GM12878 (cell line): ENCODE results near the gene ZNF618. TPM values are rescaled to one million over a fixed set of nuclear protein-coding genes. Genes with fewer than 3 reads are reported as not detected.

Experiments
- ATAC-seq: fragments of 200-7000 bp; cut with Tn5 transposase; 3 replicates; pipeline ENCODE4 v1.9.1; 2020; ENCODE audit warnings: mild to moderate bottlenecking, moderate library complexity
- BruUV-seq: library from RNA; stranded (reverse); fragments of 400-500 nt; replicated peaks from 2 replicates; lab custom pipeline; 2021; lab: Mats Ljungman, UMichigan
- CTCF ChIA-PET: fragments of 300-600 bp; sonication (Branson Sonifier 250); formaldehyde crosslinking; extraction: SDS; loops from one replicate; lab custom pipeline; 2021; ENCODE audit warnings: inconsistent platforms; lab: Yijun Ruan, JAX
- POLR2A ChIA-PET: fragments of 350-600 bp; formaldehyde crosslinking; extraction: SDS; loops from one replicate; lab custom pipeline; 2021; ENCODE audit warnings: inconsistent platforms; lab: Charles Lee
- RAD21 ChIA-PET: fragments of 300-600 bp; sonication (Branson Sonifier 250); formaldehyde crosslinking; loops from one replicate; lab custom pipeline; 2023; ENCODE audit warnings: antibody characterized with exemption; ENCODE audit not compliant: unreplicated experiment; lab: Charles Lee
- SMC1A ChIA-PET: fragments of 300-600 bp; sonication (Branson Sonifier 250); formaldehyde crosslinking; loops from one replicate; lab custom pipeline; 2023; ENCODE audit not compliant: unreplicated experiment, uncharacterized antibody; lab: Charles Lee
- DNase-seq: peaks from one replicate; pipeline ENCODE4 v3.0.0-alpha.2; 2011; ENCODE audit warnings: low read depth, low spot score
- FAIRE-seq: peaks from 3 replicates; lab custom pipeline; 2011; peaks lifted over from hg19 to GRCh38; lab: Jason Lieb, UNC
- H2AFZ ChIP-seq: 2 replicates; pipeline ENCODE4 v1.6.0; 2011; ENCODE audit warnings: low read depth, low read length, control low read depth; ENCODE audit not compliant: control insufficient read depth
- H3K27ac ChIP-seq: 2 replicates; pipeline ENCODE4 v1.5.1; 2011; ENCODE audit warnings: control low read depth; ENCODE audit not compliant: control insufficient read depth, insufficient read depth
- H3K27me3 ChIP-seq, 2 experiments: replicated peaks in 1 of 2; 2 replicates each; pipeline versions ENCODE4 v1.6.0 to v1.6.1; 2011; ENCODE audit warnings: low read length in 1 of 2; ENCODE audit not compliant: control insufficient read depth in 2 of 2, insufficient read depth in 2 of 2
- H3K36me3 ChIP-seq, 2 experiments: 2 replicates each; pipeline ENCODE4 v1.5.1; 2011; ENCODE audit warnings: low read length in 1 of 2; ENCODE audit not compliant: control insufficient read depth in 2 of 2, insufficient read depth in 2 of 2
- H3K4me1 ChIP-seq: 2 replicates; pipeline ENCODE4 v1.6.1; 2011; ENCODE audit warnings: mild to moderate bottlenecking, low read length, moderate library complexity, mixed read lengths; ENCODE audit not compliant: control insufficient read depth, insufficient read depth
- H3K4me2 ChIP-seq: 2 replicates; pipeline ENCODE4 v1.6.0; 2011; ENCODE audit warnings: control low read depth; ENCODE audit not compliant: control insufficient read depth, insufficient read depth
- H3K4me3 ChIP-seq: fragments of 200-600 bp; sonication (generic); 2 replicates; pipeline ENCODE4 v1.5.1; 2016
- H3K79me2 ChIP-seq: 2 replicates; pipeline ENCODE4 v1.6.0; 2011; ENCODE audit warnings: low read length; ENCODE audit not compliant: control insufficient read depth, insufficient read depth
- H3K9ac ChIP-seq: 2 replicates; pipeline ENCODE4 v1.8.0; 2011; ENCODE audit warnings: low read length, control low read depth, mixed read lengths; ENCODE audit not compliant: control insufficient read depth, insufficient read depth
- H3K9me3 ChIP-seq: replicated peaks from 3 replicates; pipeline ENCODE4 v1.5.1; 2011; ENCODE audit warnings: mild to moderate bottlenecking, low read length; ENCODE audit not compliant: control insufficient read depth, insufficient read depth
- H4K20me1 ChIP-seq: 2 replicates; pipeline ENCODE4 v1.6.0; 2011; ENCODE audit not compliant: control insufficient read depth, insufficient read depth
- CHD1 ChIP-seq: IDR thresholded peaks from 2 replicates; pipeline ENCODE4 v1.6.1; 2012; ENCODE audit warnings: low read depth, low read length, improper control_type of control experiment
- CTCF ChIP-seq, 3 experiments: IDR thresholded peaks in 2 of 3; conservative IDR thresholded peaks in 1 of 3; 2 replicates each; pipeline ENCODE4 v1.5.1; 2011; ENCODE audit warnings: low read depth in 3 of 3, low read length in 3 of 3, mild to moderate bottlenecking in 3 of 3, control low read depth in 2 of 3, moderate library complexity in 2 of 3, inconsistent platforms in 1 of 3, mixed read lengths in 1 of 3; ENCODE audit not compliant: control insufficient read depth in 2 of 3, insufficient read depth in 1 of 3; ENCODE audit errors: extremely low read depth in 1 of 3
- HDAC2 ChIP-seq: fragments of 200-600 bp; sonication (generic); IDR thresholded peaks from 2 replicates; pipeline ENCODE4 v1.6.1; 2017
- PRDM15 ChIP-seq: fragments of 450-650 bp; formaldehyde crosslinking; IDR thresholded peaks from 2 replicates; pipeline ENCODE4 v1.4.0; 2020; ENCODE audit warnings: mild to moderate bottlenecking, moderate library complexity
- WGBS: methylation state at CpG from one replicate; pipeline ENCODE4 v1.1.6; 2016; ENCODE audit warnings: low lambda C conversion rate; ENCODE audit not compliant: insufficient replicate concordance, insufficient coverage; ENCODE audit errors: missing lambda C conversion rate; 5-methylcytosine and 5-hydroxymethylcytosine counted together
- in situ Hi-C: fragments of 300-500 bp; cut with MboI; formaldehyde crosslinking; loops from 9 replicates; pipeline ENCODE4 v1.14.3; 2018; ENCODE audit warnings: mixed read lengths
- intact Hi-C: fragments of 100-400 bp; cut with micrococcal nuclease; formaldehyde crosslinking; loops from one replicate; pipeline ENCODE4 v1.14.2; 2022; ENCODE audit not compliant: unreplicated experiment
- polyA plus RNA-seq, 11 experiments: library from polyadenylated mRNA; depleted of rRNA in 4 of 11; unstranded in 6 of 11; stranded (reverse) in 5 of 11; fragments of >200 nt; fragmentation: Nextera tagmentation in 4 of 11; fragmentation: Illumina TruSeq in 1 of 11; extraction: Ambion mirVana in 4 of 11; extraction: Trizol in 1 of 11; gene quantifications; 1 replicate in 1 of 11; 2 replicates in 10 of 11; pipeline versions ENCODE4 v1.2.1 to v1.2.3, GENCODE V29; 2011 to 2016; ENCODE audit warnings: inconsistent platforms in 2 of 11, missing spikeins in 2 of 11, low read depth in 1 of 11
- total RNA-seq, 4 experiments: library from RNA; depleted of rRNA in 3 of 4; stranded (reverse); fragments of >200 nt in 3 of 4; fragmentation: Illumina TruSeq in 1 of 4; extraction: Trizol in 1 of 4; gene quantifications; 2 replicates each; pipeline versions ENCODE4 v1.2.1 to v1.2.3, GENCODE V29; 2013 to 2021

ZNF618 gene
- total and polyA plus RNA-seq, 10 of the 15 experiments (the other 5 are each of a cell fraction or from before 2014, with no cell fraction given): 0.01 to 0.24 (median 0.06) TPM; not detected in 2

- TF ChIP-seq CTCF (IDR thresholded peaks at IDR 0.05 in 2 of 3, conservative IDR thresholded peaks at IDR 0.05 in 1 of 3; ENCODE audit: control insufficient read depth in 2 of 3, extremely low read depth in 1 of 3, insufficient read depth in 1 of 3, low read depth in 3 of 3, low read length in 3 of 3): no peak
- no peak for TF ChIP-seq CHD1
- TF ChIP-seq PRDM15: no peak
- TF ChIP-seq HDAC2: no peak
- RAD21 ChIA-PET: no interaction called here
- no peak for FAIRE-seq
Measured at GRCh38 chr9:113903514-113904077, 27.5 kb downstream of the ZNF618 start.

More at GRCh38 chr9:113903514-113904077, 27.5 kb downstream of the ZNF618 start:
- ChIA-PET SMC1A (no interaction called here), POLR2A (interaction anchor here (0.6 kb wide), 1 partner anchor 25 kb away, joined by 3 read pairs; no protein-coding TSS in a partner anchor), CTCF (no interaction called here)
- in situ Hi-C loops (no loop called here), intact Hi-C loops (no loop called here)
- Histone ChIP-seq H2AFZ (no peak overlapping the region), H3K4me2 (no peak overlapping the region), H3K4me3 (no peak overlapping the region), H3K36me3 (no peaks in the 10 kb centered on the region), H3K4me1 (no peaks in the 10 kb centered on the region), H3K9me3 (no peaks in the 10 kb centered on the region), H3K79me2 (no peaks in the 10 kb centered on the region), H3K9ac (no peak overlapping the region), H3K27me3 (no peaks in the 10 kb centered on the region; a peak in 1 of 4 replicates), H4K20me1 (no peaks in the 10 kb centered on the region), H3K27ac (no peak overlapping the region)
- 24% methylated on average over 4 of the region's 4 CpGs for WGBS
- ATAC-seq: no peak
- no peak for DNase-seq
- BruUV-seq: no TSS peak
